Spinal cord (tissue), 10 donors: ENCODE results near the gene ZNF816. TPM values are rescaled to one million over a fixed set of nuclear protein-coding genes. Genes with fewer than 3 reads are reported as not detected.
"Not testable (repeated sequence)": the region's sequence is repeated elsewhere in the genome, so short reads cannot be mapped to it uniquely, and the experiment has no call there.

ENCODE experiments used
- DNase-seq, 6 donors: peaks; one replicate each; pipeline versions ENCODE4 v3.0.0 to v3.0.0-alpha.2; 2013 to 2015; ENCODE audit warnings: low spot score in 6 of 6, low read depth in 4 of 6
- H3K27ac ChIP-seq: one replicate; pipeline ENCODE4 v1.5.1; 2013; ENCODE audit warnings: low read depth, low read length, control low read depth
- H3K27me3 ChIP-seq: one replicate; pipeline ENCODE4 v1.6.1; 2013; ENCODE audit warnings: low read length; ENCODE audit not compliant: control insufficient read depth, insufficient read depth
- H3K36me3 ChIP-seq: one replicate; pipeline ENCODE4 v1.6.1; 2013; ENCODE audit warnings: low read length; ENCODE audit not compliant: control insufficient read depth, insufficient read depth
- H3K4me1 ChIP-seq: one replicate; pipeline ENCODE4 v1.6.1; 2013; ENCODE audit warnings: low read length; ENCODE audit not compliant: control insufficient read depth, insufficient read depth
- H3K4me3 ChIP-seq: one replicate; pipeline ENCODE4 v1.5.1; 2013; ENCODE audit warnings: low read depth, low read length, control low read depth
- H3K9me3 ChIP-seq: one replicate; pipeline ENCODE4 v1.6.1; 2013; ENCODE audit warnings: low read length; ENCODE audit not compliant: control insufficient read depth, insufficient read depth
- WGBS: methylation state at CpG from one replicate; pipeline ENCODE4 v1.1.5; 2013; ENCODE audit warnings: missing lambda C conversion rate; ENCODE audit not compliant: insufficient coverage; 5-methylcytosine and 5-hydroxymethylcytosine counted together
- polyA plus RNA-seq, 2 donors: library from polyadenylated mRNA; unstranded; fragments of 120-200 nt; gene quantifications; one replicate each; pipeline ENCODE4 v1.2.1, GENCODE V29; 2013; ENCODE audit not compliant: insufficient read length in 2 of 2
- total RNA-seq, 2 donors: library from RNA; depleted of rRNA in 1 of 2; stranded (reverse); fragments of 120-200 nt in 1 of 2; fragments of >200 nt in 1 of 2; gene quantifications; one replicate each; pipeline versions ENCODE4 v1.2.3 to v1.2.4, GENCODE V29; 2013 to 2014
- donor health status: healthy.

The ZNF816 gene
- total and polyA plus RNA-seq, 4 donors, result 5.1 to 13.6 (median 9.5) TPM

DNA sequence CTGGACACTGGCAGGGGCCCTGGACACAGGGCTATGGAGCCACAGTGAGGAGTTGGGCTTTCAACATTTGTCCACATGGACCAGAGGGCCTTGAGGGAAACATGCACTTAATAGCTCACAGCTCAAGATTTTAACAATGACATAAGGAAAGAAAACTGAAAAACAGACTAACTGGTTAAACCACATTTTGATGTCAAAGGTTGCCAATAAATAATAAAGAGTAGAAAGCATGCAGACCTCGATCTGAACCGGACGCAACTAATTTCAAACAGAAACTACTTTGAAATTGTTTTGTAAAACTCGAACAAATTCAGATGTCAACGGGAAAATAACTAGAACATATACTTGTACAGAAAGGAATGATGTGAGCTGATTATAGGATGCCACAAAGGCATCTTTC lies 23.9 kb downstream of the ZNF816 start:
- Histone ChIP-seq H3K4me1 (peaks cover 16% of the 10 kb centered on the region), H3K4me3 (no peak overlapping the region), H3K9me3 (no peaks in the 10 kb centered on the region), H3K36me3 (no peaks in the 10 kb centered on the region), H3K27me3 (no peaks in the 10 kb centered on the region), H3K27ac (no peak overlapping the region)
- WGBS, result no CpG with 5 or more reads among the region's 5 CpGs
- no peak for DNase-seq

DNA sequence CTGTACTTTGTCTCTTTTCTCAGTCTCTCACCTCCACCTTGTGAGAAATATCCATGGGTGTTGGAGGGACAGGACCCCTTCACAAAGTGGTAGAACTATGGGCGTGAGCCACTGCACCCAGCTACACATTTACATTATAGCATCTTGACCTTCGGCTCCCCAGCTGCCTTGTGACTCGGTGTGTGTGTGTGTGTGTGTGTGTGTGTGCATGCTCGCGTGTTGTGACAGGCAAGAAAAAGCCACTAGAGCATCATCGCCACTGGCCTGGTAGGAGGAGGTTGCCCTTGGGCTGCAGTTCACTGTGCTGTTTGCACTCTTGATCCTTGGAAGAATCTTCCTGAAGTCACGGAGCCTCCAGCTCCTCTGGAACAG lies 25.7 kb downstream of the ZNF816 start:
- Histone ChIP-seq H3K36me3 (no peaks in the 10 kb centered on the region), H3K27me3 (no peaks in the 10 kb centered on the region), H3K9me3 (no peaks in the 10 kb centered on the region), H3K4me1 (peaks cover 2% of the 10 kb centered on the region), H3K27ac (no peak overlapping the region), H3K4me3 (no peak overlapping the region)
- no peak for DNase-seq
- WGBS, result 100% methylated on average over 2 of the region's 7 CpGs

DNA sequence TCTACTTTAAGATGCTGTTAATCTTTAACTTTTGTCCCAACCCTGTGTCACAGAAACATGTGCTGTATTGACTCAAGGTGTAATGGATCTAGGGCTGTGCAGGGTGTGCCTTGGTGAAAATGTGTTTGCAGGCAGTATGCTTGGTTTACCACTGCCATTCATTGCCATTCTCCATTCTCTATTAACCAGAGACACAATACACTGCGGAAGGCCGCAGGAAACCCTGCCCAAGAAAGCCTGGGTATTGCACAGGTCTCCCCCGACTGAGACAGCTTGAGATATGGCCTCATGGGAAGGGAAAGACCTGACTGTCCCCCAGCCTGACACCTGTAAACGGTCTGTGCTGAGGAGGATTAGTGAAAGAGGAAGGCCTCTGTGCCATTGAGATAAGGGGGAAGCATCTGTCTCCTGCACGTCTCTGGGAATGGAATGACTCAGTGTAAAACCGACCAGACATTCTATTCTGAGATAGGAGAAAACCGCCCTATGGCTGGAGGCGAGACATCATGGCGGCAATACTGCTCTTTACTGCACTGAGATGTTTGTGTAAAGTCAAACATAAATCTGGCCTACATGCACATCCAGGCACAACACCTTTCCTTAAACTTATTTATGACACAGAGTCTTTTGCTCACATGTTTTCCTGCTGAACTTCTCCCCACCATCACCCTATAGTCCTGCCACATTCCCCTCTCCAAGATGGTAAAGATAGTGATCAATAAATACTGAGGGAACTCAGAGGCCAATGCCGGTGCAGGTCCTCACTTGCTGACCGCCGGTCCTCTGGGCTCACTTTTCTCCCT lies 26.3 kb downstream of the ZNF816 start:
- H3K27me3 ChIP-seq, result no peaks in the 10 kb centered on the region
- no peaks in the 10 kb centered on the region for H3K4me1 ChIP-seq
- no peak for DNase-seq
- H3K9me3 ChIP-seq, result no peaks in the 10 kb centered on the region
- no peaks in the 10 kb centered on the region for H3K36me3 ChIP-seq
- 53% methylated on average over 2 of the region's 12 CpGs for WGBS
- H3K27ac ChIP-seq, result no peak overlapping the region
- H3K4me3 ChIP-seq, result no peak overlapping the region

DNA sequence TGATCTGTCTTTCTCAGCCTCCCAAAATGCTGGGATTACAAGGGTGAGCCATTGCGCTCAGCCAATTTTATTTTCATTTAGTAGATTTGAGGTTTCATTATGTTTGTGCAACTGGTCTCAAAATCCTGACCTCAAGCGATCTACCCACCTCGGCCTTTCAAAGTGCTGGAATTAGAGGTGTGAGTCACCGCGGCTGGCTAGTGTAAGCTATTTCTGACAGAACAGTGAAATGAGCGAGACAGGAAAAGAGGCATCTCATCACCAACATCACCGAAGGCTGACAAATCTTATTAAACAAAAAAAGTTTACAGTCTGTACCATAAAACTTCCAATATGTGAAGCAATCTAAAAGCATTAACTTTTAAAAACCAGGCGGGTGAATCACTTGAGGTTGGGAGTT lies 27.2 kb downstream of the ZNF816 start:
- H3K4me1 ChIP-seq, result no peaks in the 10 kb centered on the region
- 91% methylated on average over 4 of the region's 8 CpGs for WGBS
- no peak overlapping the region for H3K27ac ChIP-seq
- DNase-seq, result no peak
- no peaks in the 10 kb centered on the region for H3K36me3 ChIP-seq
- H3K27me3 ChIP-seq, result no peaks in the 10 kb centered on the region
- H3K9me3 ChIP-seq, result no peaks in the 10 kb centered on the region
- H3K4me3 ChIP-seq, result no peak overlapping the region

DNA sequence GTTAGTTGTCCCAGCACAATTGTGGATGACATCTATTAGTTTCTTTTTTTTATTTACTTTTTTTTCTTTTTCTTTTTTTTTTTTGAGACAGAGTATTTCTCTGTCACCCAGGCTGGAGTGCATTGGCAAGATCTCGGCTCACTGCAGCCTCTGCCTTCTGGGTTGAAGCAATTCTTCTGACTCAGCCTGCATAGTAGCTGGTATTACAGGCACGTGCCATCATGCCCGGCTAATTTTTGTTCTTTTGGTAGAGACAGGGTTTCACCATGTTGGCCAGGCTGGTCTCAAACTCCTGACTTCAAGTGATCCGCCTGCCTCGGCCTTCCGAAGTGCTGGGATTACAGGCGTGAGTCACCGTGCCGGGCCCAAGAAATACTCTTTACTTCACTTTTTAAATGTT lies 38.0 kb downstream of the ZNF816 start:
- not testable (repeated sequence) for H3K36me3 ChIP-seq, H3K27ac ChIP-seq, H3K9me3 ChIP-seq, H3K4me3 ChIP-seq, H3K27me3 ChIP-seq, DNase-seq
- H3K4me1 ChIP-seq, result peaks cover 15% of the 10 kb centered on the region
- WGBS, result 100% methylated on average over 1 of the region's 9 CpGs

DNA sequence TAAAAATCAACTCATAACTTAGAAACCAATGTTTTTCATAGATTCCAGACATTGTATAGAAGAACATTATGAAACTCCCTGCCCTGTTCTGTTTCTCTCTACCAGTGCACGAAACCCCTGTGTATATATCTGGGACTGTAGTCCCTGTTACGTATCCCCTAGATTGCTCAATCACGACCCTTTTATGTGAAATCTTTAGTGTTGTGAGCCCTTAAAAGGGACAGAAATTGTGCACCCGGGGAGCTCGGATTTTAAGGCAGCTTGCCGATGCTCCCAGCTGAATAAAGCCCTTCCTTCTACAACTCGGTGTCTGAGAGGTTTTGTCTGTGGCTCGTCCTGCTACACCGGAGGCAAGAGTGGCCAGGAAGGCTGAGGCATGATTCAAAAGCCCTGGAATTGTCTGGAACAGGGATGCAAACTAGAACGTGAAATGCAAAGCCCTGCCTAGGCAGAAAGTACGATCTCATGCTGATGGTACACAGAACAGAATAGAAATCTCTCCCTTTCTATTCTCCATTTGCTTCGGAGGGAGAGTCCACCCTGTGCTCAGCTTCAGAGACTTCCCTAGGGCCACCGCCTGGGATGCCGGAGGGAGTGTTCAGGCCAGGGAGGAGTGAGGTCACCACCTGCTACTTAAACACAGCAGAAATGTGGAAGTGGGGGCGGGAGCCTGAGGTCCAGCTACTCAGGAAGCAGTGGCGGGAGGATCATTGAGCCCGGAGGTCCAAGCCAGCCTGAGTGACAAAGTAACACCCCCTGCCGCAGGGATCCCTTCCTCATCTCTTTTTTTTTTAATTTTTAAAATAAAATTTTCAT lies 38.7 kb downstream of the ZNF816 start:
- H3K4me3 ChIP-seq, result peak overlapping the region; percentile 67
- WGBS, result 74% methylated on average over 6 of the region's 18 CpGs
- H3K36me3 ChIP-seq, result no peaks in the 10 kb centered on the region
- no peaks in the 10 kb centered on the region for H3K27me3 ChIP-seq
- no peaks in the 10 kb centered on the region for H3K9me3 ChIP-seq
- H3K27ac ChIP-seq, result peak overlapping the region; percentile 65
- peaks cover 15% of the 10 kb centered on the region for H3K4me1 ChIP-seq
- DNase-seq, result no peak

DNA sequence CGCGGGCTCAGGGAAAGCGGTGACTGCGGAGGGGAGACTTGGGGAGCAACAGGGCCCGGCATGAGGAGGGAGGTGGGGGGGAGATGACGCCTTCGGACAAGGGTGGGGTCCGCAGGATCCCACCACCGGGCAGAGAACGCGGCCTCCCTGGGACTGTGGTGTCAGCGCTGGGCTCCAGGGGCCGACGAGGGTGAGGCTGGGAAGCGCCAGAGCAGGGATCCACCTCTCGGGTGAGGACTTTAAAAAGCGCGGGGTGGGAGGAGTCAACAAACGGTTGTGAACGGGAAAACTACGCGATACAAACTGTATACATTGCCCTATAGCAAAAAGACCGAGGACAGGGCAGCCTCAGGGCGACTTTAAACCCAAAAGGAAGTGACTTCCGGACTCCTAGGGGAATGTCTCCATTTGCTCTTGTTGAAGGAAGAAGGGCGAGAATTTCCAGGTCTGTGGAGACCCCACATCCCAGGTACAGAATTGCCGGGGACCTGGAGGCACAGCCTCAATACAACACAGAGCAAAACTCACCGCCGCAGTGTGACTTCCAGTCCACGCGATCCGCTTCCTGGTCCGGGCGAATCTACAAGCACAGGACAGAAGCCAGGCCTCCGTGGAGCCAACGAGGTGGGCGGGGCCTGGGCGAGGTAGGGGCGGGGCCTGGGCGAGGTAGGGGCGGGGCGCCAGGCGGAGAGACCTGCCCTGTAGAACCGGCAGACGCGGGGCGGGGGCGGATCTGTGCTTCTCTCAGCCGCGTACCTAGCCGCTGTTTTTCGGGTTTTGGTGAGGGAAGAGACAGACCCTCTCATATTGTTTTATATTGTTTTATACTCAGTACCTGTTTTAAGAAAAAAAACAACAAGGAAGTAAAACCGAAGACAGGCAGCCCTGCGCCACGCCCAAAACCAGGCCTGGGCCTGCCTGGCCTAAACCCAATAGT lies 39.6 kb downstream of the ZNF816 start, which contains the start of gene ZNF888:
ZNF888 (minus strand) TSS at position 588 of the 937 bp plus-strand sequence. CDS start 5,555 bp downstream, outside the sequence.
- Histone ChIP-seq H3K9me3 (no peaks in the 10 kb centered on the region), H3K27me3 (no peaks in the 10 kb centered on the region), H3K36me3 (no peaks in the 10 kb centered on the region), H3K4me3 (peak within 1 kb of the TSS; percentile 67), H3K4me1 (peaks cover 15% of the 10 kb centered on the region), H3K27ac (peak within 1 kb of the TSS; percentile 65)
- DNase-seq, result peak in 4 of 6 donors; percentile 35 to 88 (median 70)
- WGBS, result 0% methylated on average over 31 of the region's 55 CpGs

DNA sequence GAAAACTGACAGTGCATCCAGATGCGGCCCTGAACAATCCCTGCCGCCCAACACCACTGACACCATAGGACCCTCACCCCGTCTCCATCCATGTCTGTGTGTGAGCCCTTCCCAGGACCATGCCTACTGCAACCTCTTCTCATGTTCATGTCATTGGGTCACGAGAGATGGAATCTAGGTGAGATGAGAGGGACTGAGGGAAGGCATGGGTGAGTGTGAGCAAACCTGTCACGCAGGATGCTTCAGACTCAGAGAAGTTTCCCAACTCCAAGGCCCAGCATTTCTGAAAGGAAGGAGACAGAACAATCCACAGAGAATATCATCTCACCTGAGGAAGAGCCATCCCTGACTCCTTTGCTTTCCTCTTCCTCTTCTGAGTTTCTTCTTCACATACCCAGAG lies 45.1 kb downstream of the ZNF816 start:
- no peak overlapping the region for H3K27ac ChIP-seq
- H3K4me3 ChIP-seq, result no peak overlapping the region
- DNase-seq, result no peak
- peaks cover 1% of the 10 kb centered on the region for H3K4me1 ChIP-seq
- no peaks in the 10 kb centered on the region for H3K36me3 ChIP-seq
- no peaks in the 10 kb centered on the region for H3K9me3 ChIP-seq
- WGBS, result 100% methylated on average over 2 of the region's 5 CpGs
- H3K27me3 ChIP-seq, result no peaks in the 10 kb centered on the region

DNA sequence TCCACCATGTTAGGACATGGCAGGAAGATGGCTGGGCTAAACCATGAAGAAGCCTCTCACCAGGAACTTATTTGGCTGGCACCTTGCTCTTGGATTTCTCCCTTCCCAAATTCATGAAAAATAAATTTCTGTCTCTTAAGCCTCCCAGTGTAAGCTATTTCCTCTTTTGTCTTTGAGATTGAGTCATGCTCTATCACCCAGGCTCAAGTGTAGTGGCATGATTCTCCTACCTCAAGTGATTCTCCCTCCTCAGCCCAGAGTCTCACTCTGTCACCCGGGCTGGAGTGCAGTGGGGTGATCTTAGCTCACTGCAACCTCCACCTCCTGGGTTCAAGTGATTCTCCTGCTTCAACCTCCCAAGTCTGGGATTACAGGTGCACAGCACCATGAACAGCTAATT lies 52.0 kb downstream of the ZNF816 start:
- Histone ChIP-seq H3K27ac (no peak overlapping the region), H3K36me3 (no peaks in the 10 kb centered on the region), H3K27me3 (no peaks in the 10 kb centered on the region), H3K9me3 (no peaks in the 10 kb centered on the region), H3K4me1 (no peaks in the 10 kb centered on the region), H3K4me3 (no peak overlapping the region)
- no peak for DNase-seq
- WGBS, result 100% methylated on average over 1 of the region's 1 CpG
